NCI-H524 (cell line): Measurements from ENCODE around the gene CIAO2B.

Experiments
- DNase-seq, 2 experiments: peaks; one replicate each; lab custom pipeline; 2025; lab: John Stamatoyannopoulos, UW

CIAO2B gene

GRCh38 chr16:66885491-66885890, 48.7 kb downstream of the CIAO2B start:
- DNase-seq = no peak

- DNase-seq = no peak
Measured at GRCh38 chr16:66882702-66883101, 51.5 kb downstream of the CIAO2B start.
